IMR-90 (cell line): ENCODE results near the gene RGR. TPM values are rescaled to one million over a fixed set of nuclear protein-coding genes. Genes with fewer than 3 reads are reported as not detected.

Source experiments
- ATAC-seq: fragments of 200-7000 bp; cut with Tn5 transposase; 2 replicates; pipeline ENCODE4 v1.9.1; 2020; ENCODE audit warnings: low read depth, mild to moderate bottlenecking, moderate library complexity
- BruUV-seq: library from RNA; stranded (reverse); fragments of 400-500 nt; replicated peaks from 2 replicates; lab custom pipeline; 2021; lab: Mats Ljungman, UMichigan
- CTCF ChIA-PET: fragments of 300-600 bp; formaldehyde crosslinking; extraction: SDS; loops from one replicate; lab custom pipeline; 2021; ENCODE audit warnings: antibody characterized with exemption; lab: Yijun Ruan, JAX
- POLR2A ChIA-PET: fragments of 300-600 bp; sonication (Branson Sonifier 250); formaldehyde crosslinking; loops from one replicate; lab custom pipeline; 2022; ENCODE audit warnings: antibody characterized with exemption; ENCODE audit not compliant: unreplicated experiment; lab: Charles Lee
- DNase-seq: peaks from one replicate; pipeline ENCODE4 v3.0.0; 2013
- H2AFZ ChIP-seq: replicated peaks from 2 replicates; pipeline ENCODE3; 2013; ENCODE audit warnings: low read length, mild to moderate bottlenecking; ENCODE audit not compliant: poor library complexity
- H2AK5ac ChIP-seq: 2 replicates; pipeline ENCODE4 v1.6.1; 2013; ENCODE audit warnings: low read depth, low read length, inconsistent platforms
- H2AK9ac ChIP-seq: replicated peaks from 2 replicates; pipeline ENCODE3; 2013; ENCODE audit warnings: mild to moderate bottlenecking, low read depth, low read length, moderate library complexity; ENCODE audit not compliant: poor library complexity
- H2BK120ac ChIP-seq: 2 replicates; pipeline ENCODE4 v1.6.1; 2013; ENCODE audit warnings: low read depth, low read length, inconsistent platforms
- H2BK15ac ChIP-seq: 3 replicates; pipeline ENCODE4 v1.6.1; 2013; ENCODE audit warnings: low read depth, low read length, inconsistent platforms
- H2BK20ac ChIP-seq: 2 replicates; pipeline ENCODE4 v1.6.1; 2013; ENCODE audit warnings: low read depth, mild to moderate bottlenecking, inconsistent platforms, low read length, moderate library complexity
- H2BK5ac ChIP-seq: 2 replicates; pipeline ENCODE4 v1.6.1; 2013; ENCODE audit warnings: mild to moderate bottlenecking, low read depth, low read length, inconsistent platforms; ENCODE audit not compliant: poor library complexity, severe bottlenecking
- H3K14ac ChIP-seq: replicated peaks from 2 replicates; pipeline ENCODE4 v1.6.1; 2013; ENCODE audit warnings: low read depth, low read length, inconsistent platforms
- H3K18ac ChIP-seq: 2 replicates; pipeline ENCODE4 v1.6.1; 2013; ENCODE audit warnings: low read depth, low read length, control low read depth
- H3K23ac ChIP-seq: 2 replicates; pipeline ENCODE4 v1.6.1; 2013; ENCODE audit warnings: low read depth, low read length, inconsistent platforms
- H3K27ac ChIP-seq: 2 replicates; pipeline ENCODE4 v1.5.1; 2013; ENCODE audit warnings: mild to moderate bottlenecking, control low read depth, low read length; ENCODE audit not compliant: insufficient read depth
- H3K27me3 ChIP-seq: 2 replicates; pipeline ENCODE4 v1.6.1; 2013; ENCODE audit warnings: low read length; ENCODE audit not compliant: control insufficient read depth, insufficient read depth
- H3K36me3 ChIP-seq: 2 replicates; pipeline ENCODE4 v1.6.1; 2013; ENCODE audit warnings: low read length, mixed read lengths; ENCODE audit not compliant: control insufficient read depth, insufficient read depth
- H3K4ac ChIP-seq: 2 replicates; pipeline ENCODE4 v1.6.1; 2013; ENCODE audit warnings: low read depth, low read length, inconsistent platforms
- H3K4me1 ChIP-seq: 2 replicates; pipeline ENCODE4 v1.6.1; 2013; ENCODE audit warnings: low read length, mixed read lengths; ENCODE audit not compliant: control insufficient read depth, insufficient read depth
- H3K4me2 ChIP-seq: 2 replicates; pipeline ENCODE4 v1.6.1; 2013; ENCODE audit warnings: low read depth, mild to moderate bottlenecking, control low read depth, low read length, moderate library complexity
- H3K4me3 ChIP-seq: 2 replicates; pipeline ENCODE4 v1.5.1; 2013; ENCODE audit warnings: low read depth, mild to moderate bottlenecking, control low read depth, low read length, moderate library complexity; ENCODE audit not compliant: insufficient read depth
- H3K56ac ChIP-seq: 2 replicates; pipeline ENCODE4 v1.6.1; 2013; ENCODE audit warnings: low read length, inconsistent platforms; ENCODE audit not compliant: insufficient read depth; ENCODE audit errors: extremely low read depth
- H3K79me1 ChIP-seq, 2 experiments: 2 replicates each; pipeline ENCODE4 v1.6.1; 2013; ENCODE audit warnings: low read length in 2 of 2, inconsistent platforms in 1 of 2, low read depth in 1 of 2
- H3K9ac ChIP-seq: 2 replicates; pipeline ENCODE4 v1.6.1; 2013; ENCODE audit warnings: low read depth, low read length, control low read depth
- H3K9me1 ChIP-seq: 2 replicates; pipeline ENCODE4 v1.6.1; 2013; ENCODE audit warnings: low read length, inconsistent platforms; ENCODE audit not compliant: insufficient read depth
- H3K9me3 ChIP-seq: 2 replicates; pipeline ENCODE4 v1.6.1; 2013; ENCODE audit warnings: low read length; ENCODE audit not compliant: control insufficient read depth, insufficient read depth
- H4K20me1 ChIP-seq: 2 replicates; pipeline ENCODE4 v1.6.1; 2013; ENCODE audit warnings: low read length, inconsistent platforms; ENCODE audit not compliant: insufficient read depth
- H4K5ac ChIP-seq: 2 replicates; pipeline ENCODE4 v1.6.1; 2013; ENCODE audit warnings: mild to moderate bottlenecking, low read depth, low read length, control low read depth
- H4K8ac ChIP-seq, 2 experiments: 2 replicates each; pipeline ENCODE4 v1.6.1; 2013; ENCODE audit warnings: low read depth in 2 of 2, low read length in 2 of 2, control low read depth in 1 of 2, inconsistent platforms in 1 of 2
- H4K91ac ChIP-seq: 2 replicates; pipeline ENCODE4 v1.6.1; 2013; ENCODE audit warnings: low read depth, low read length, inconsistent platforms; ENCODE audit not compliant: insufficient read depth
- BHLHE40 ChIP-seq: fragments of 150-350 bp; IDR thresholded peaks from 2 replicates; pipeline ENCODE4 v1.6.1; 2016; ENCODE audit warnings: mild to moderate bottlenecking, low read depth, low read length
- FOS ChIP-seq: fragments of 150-350 bp; IDR thresholded peaks from 2 replicates; pipeline ENCODE4 v1.6.1; 2016; ENCODE audit warnings: low read depth, low read length
- NFE2L2 ChIP-seq: fragments of 150-350 bp; IDR thresholded peaks from 2 replicates; pipeline ENCODE4 v1.6.1; 2016; ENCODE audit warnings: low read depth, mild to moderate bottlenecking, low read length
- RAD21 ChIP-seq: IDR thresholded peaks from 2 replicates; pipeline ENCODE4 v1.6.1; 2012; ENCODE audit warnings: low read length, improper control_type of control experiment
- SMC3 ChIP-seq: fragments of 150-350 bp; IDR thresholded peaks from 2 replicates; pipeline ENCODE4 v1.6.1; 2016; ENCODE audit warnings: low read depth, mild to moderate bottlenecking, antibody characterized with exemption, low read length, moderate library complexity
- USF2 ChIP-seq: fragments of 150-350 bp; IDR thresholded peaks from 2 replicates; pipeline ENCODE4 v1.6.1; 2017; ENCODE audit warnings: mild to moderate bottlenecking, antibody characterized with exemption, low read length, low read depth
- WGBS, 2 experiments: methylation state at CpG; one replicate each; pipeline versions ENCODE4 v1.1.5 to v1.1.7; 2013; ENCODE audit warnings: missing lambda C conversion rate in 2 of 2; ENCODE audit not compliant: insufficient read length in 1 of 2; ENCODE audit errors: extremely low coverage in 2 of 2; 5-methylcytosine and 5-hydroxymethylcytosine counted together
- dilution Hi-C: fragments of 300-500 bp; cut with HindIII; formaldehyde crosslinking; loops from one replicate; pipeline ENCODE4 v1.14.3; 2018; ENCODE audit warnings: low sequenced_read_pairs; ENCODE audit not compliant: unreplicated experiment
- in situ Hi-C: fragments of 300-500 bp; cut with MboI; formaldehyde crosslinking; loops from 3 replicates; pipeline ENCODE4 v1.14.3; 2019; ENCODE audit warnings: low sequenced_read_pairs, inconsistent platforms, mixed read lengths
- intact Hi-C: fragments of 100-400 bp; cut with micrococcal nuclease; formaldehyde crosslinking; loops from 2 replicates; pipeline ENCODE4 v1.10.0; 2022
- polyA plus RNA-seq, 3 experiments: library from polyadenylated mRNA; depleted of rRNA; stranded (reverse); fragments of >200 nt; gene quantifications; 2 replicates each; pipeline ENCODE4 v1.2.3, GENCODE V29; 2012; ENCODE audit warnings: low replicate concordance in 1 of 3
- total RNA-seq: library from RNA; depleted of rRNA; stranded (reverse); fragments of >200 nt; gene quantifications from 2 replicates; pipeline ENCODE4 v1.2.3, GENCODE V29; 2012

The RGR gene
- total and polyA plus RNA-seq, 2 of the 4 experiments (the other 2 are of a cell fraction), result not detected

DNA sequence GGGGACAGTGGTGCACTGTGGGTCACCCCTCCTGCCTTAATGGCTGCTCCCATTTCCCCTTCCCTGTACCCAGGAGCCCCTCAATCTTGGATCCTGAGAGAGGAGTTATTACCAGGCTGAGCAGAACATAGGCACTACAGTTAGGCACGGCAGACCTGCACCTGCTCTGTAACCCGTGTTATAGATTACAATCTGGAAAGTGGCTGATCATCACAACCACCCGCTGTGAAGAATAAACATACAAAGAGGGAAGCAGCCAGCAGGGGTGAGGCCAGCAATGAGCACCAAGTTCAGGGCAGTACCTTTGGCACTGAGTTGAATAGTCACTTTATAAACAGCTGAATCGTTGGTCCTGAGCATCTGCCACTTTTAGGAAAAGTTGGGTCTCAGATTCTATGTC lies 48.8 kb upstream of the RGR start:
- H3K14ac ChIP-seq, result no peak overlapping the region
- no peak overlapping the region for H4K91ac ChIP-seq
- peaks cover 53% of the 10 kb centered on the region for H3K27me3 ChIP-seq
- H3K18ac ChIP-seq, result no peak overlapping the region
- no peak for DNase-seq
- H3K36me3 ChIP-seq, result no peaks in the 10 kb centered on the region
- H3K9me1 ChIP-seq, result no peaks in the 10 kb centered on the region
- intact Hi-C loops, result no loop called here
- no peak overlapping the region for H3K4ac ChIP-seq
- H2BK120ac ChIP-seq, result no peak overlapping the region
- no peak for TF ChIP-seq RAD21
- TF ChIP-seq BHLHE40, result no peak
- TF ChIP-seq FOS, result no peak
- TF ChIP-seq NFE2L2, result no peak
- TF ChIP-seq USF2, result no peak
- no peak for TF ChIP-seq SMC3
- H3K79me1 ChIP-seq, result no peaks in the 10 kb centered on the region
- H2AFZ ChIP-seq, result no peak overlapping the region
- no peak overlapping the region for H3K9ac ChIP-seq
- H3K4me3 ChIP-seq, result no peak overlapping the region
- BruUV-seq, result no TSS peak
- no peaks in the 10 kb centered on the region for H4K20me1 ChIP-seq
- H3K27ac ChIP-seq, result no peak overlapping the region
- dilution Hi-C loops, result no loop called here
- no peak overlapping the region for H4K5ac ChIP-seq
- in situ Hi-C loops, result no loop called here
- no peaks in the 10 kb centered on the region for H3K9me3 ChIP-seq
- no CpG with 5 or more reads among the region's 4 CpGs for WGBS, 2 experiments
- H4K8ac ChIP-seq, result no peak overlapping the region
- CTCF ChIA-PET, result no interaction called here
- no peak overlapping the region for H3K23ac ChIP-seq
- no peak overlapping the region for H2BK20ac ChIP-seq
- POLR2A ChIA-PET, result no interaction called here
- peaks cover 2% of the 10 kb centered on the region; the same call in 1 of the 2 replicates for H3K4me1 ChIP-seq
- H2AK9ac ChIP-seq, result no peak overlapping the region
- H2BK15ac ChIP-seq, result no peak overlapping the region
- no peak for ATAC-seq
- no peak overlapping the region for H2AK5ac ChIP-seq
- no peak overlapping the region for H3K4me2 ChIP-seq
- H3K56ac ChIP-seq, result no peak overlapping the region
- H2BK5ac ChIP-seq, result no peak overlapping the region
